HEK293 (cell line): ENCODE measurements around the gene C4orf36.
A peak's percentile ranks its signal among the peaks of the same experiment; 100 is the strongest.

Experiments used
- CTCF ChIA-PET: fragments of 350-600 bp; formaldehyde crosslinking; extraction: SDS; loops from one replicate; lab custom pipeline; 2021; ENCODE audit warnings: antibody characterized with exemption; lab: Yijun Ruan, JAX
- POLR2A ChIA-PET: fragments of 300-600 bp; formaldehyde crosslinking; extraction: SDS; loops from one replicate; lab custom pipeline; 2020; ENCODE audit warnings: antibody characterized with exemption, inconsistent platforms; lab: Yijun Ruan, JAX
- H3K27ac ChIP-seq: fragments of 200-500 bp; sonication (Bioruptor generic); 2 replicates; pipeline ENCODE4 v1.5.1; 2014; ENCODE audit warnings: low read depth, low read length, control low read depth, inconsistent platforms; ENCODE audit errors: extremely low read depth
- H3K36me3 ChIP-seq, 2 experiments: fragments of 200-500 bp in 1 of 2; sonication (Bioruptor generic) in 1 of 2; 1 replicate in 1 of 2; 2 replicates in 1 of 2; pipeline ENCODE4 v1.5.1; 2014 to 2017; ENCODE audit warnings: inconsistent platforms in 2 of 2, low read length in 2 of 2; ENCODE audit not compliant: control insufficient read depth in 2 of 2, insufficient read depth in 1 of 2
- H3K4me1 ChIP-seq: fragments of 200-500 bp; sonication (Bioruptor generic); 2 replicates; pipeline ENCODE4 v1.5.1; 2014; ENCODE audit warnings: mild to moderate bottlenecking, low read length, inconsistent platforms; ENCODE audit not compliant: control insufficient read depth, insufficient read depth
- H3K4me3 ChIP-seq: 2 replicates; pipeline ENCODE4 v1.5.1; 2011; ENCODE audit warnings: low read depth, mild to moderate bottlenecking, control low read depth, low read length, moderate library complexity
- H3K9me3 ChIP-seq: fragments of 200-500 bp; sonication (Bioruptor generic); 2 replicates; pipeline ENCODE4 v1.5.1; 2014; ENCODE audit warnings: low read depth, low read length, inconsistent platforms; ENCODE audit not compliant: control insufficient read depth, insufficient read depth
- GLIS1 ChIP-seq: fragments of 450-650 bp; formaldehyde crosslinking; IDR thresholded peaks from 2 replicates; pipeline ENCODE4 v1.5.1; 2016; ENCODE audit warnings: missing biosample characterization, missing genetic modification characterization
- KLF7 ChIP-seq: fragments of 450-650 bp; formaldehyde crosslinking; IDR thresholded peaks from 2 replicates; pipeline ENCODE4 v1.5.1; 2016; ENCODE audit warnings: missing biosample characterization, missing genetic modification characterization, borderline replicate concordance
- KLF9 ChIP-seq: fragments of 450-650 bp; formaldehyde crosslinking; IDR thresholded peaks from 2 replicates; pipeline ENCODE4 v1.5.1; 2016; ENCODE audit warnings: missing biosample characterization, missing genetic modification characterization, low read depth
- MZF1 ChIP-seq: fragments of 450-650 bp; formaldehyde crosslinking; IDR thresholded peaks from 2 replicates; pipeline ENCODE4 v1.5.1; 2017; ENCODE audit warnings: missing biosample characterization, missing genetic modification characterization, borderline replicate concordance
- REPIN1 ChIP-seq: fragments of 450-650 bp; formaldehyde crosslinking; IDR thresholded peaks from 2 replicates; pipeline ENCODE4 v1.5.1; 2017; ENCODE audit warnings: missing biosample characterization, missing genetic modification characterization, low read depth
- SP3 ChIP-seq: fragments of 450-650 bp; formaldehyde crosslinking; IDR thresholded peaks from 2 replicates; pipeline ENCODE4 v1.5.1; 2016; ENCODE audit warnings: missing biosample characterization, missing genetic modification characterization
- ZBTB48 ChIP-seq: fragments of 450-650 bp; formaldehyde crosslinking; IDR thresholded peaks from 2 replicates; pipeline ENCODE4 v1.5.1; 2016; ENCODE audit warnings: missing biosample characterization, missing genetic modification characterization
- ZFHX2 ChIP-seq: fragments of 450-650 bp; formaldehyde crosslinking; conservative IDR thresholded peaks from 2 replicates; pipeline ENCODE4 v1.5.1; 2016; ENCODE audit warnings: missing biosample characterization, missing genetic modification characterization
- ZIC2 ChIP-seq: fragments of 450-650 bp; formaldehyde crosslinking; IDR thresholded peaks from 2 replicates; pipeline ENCODE4 v1.5.1; 2016; ENCODE audit warnings: missing biosample characterization, missing genetic modification characterization
- ZNF24 ChIP-seq: fragments of 450-650 bp; formaldehyde crosslinking; IDR thresholded peaks from 2 replicates; pipeline ENCODE4 v1.5.1; 2016; ENCODE audit warnings: missing biosample characterization, missing genetic modification characterization
- ZNF280C ChIP-seq: fragments of 450-650 bp; formaldehyde crosslinking; IDR thresholded peaks from 2 replicates; pipeline ENCODE4 v1.5.1; 2016; ENCODE audit warnings: missing biosample characterization, missing genetic modification characterization
- ZNF335 ChIP-seq: fragments of 450-650 bp; formaldehyde crosslinking; conservative IDR thresholded peaks from 2 replicates; pipeline ENCODE4 v1.5.1; 2016; ENCODE audit warnings: missing biosample characterization, missing genetic modification characterization
- ZNF341 ChIP-seq: fragments of 450-650 bp; formaldehyde crosslinking; IDR thresholded peaks from 2 replicates; pipeline ENCODE4; 2016; ENCODE audit warnings: low read depth, missing biosample characterization, missing genetic modification characterization
- ZNF394 ChIP-seq: fragments of 450-650 bp; formaldehyde crosslinking; IDR thresholded peaks from 2 replicates; pipeline ENCODE4 v1.5.1; 2016; ENCODE audit warnings: missing biosample characterization, missing genetic modification characterization, mild to moderate bottlenecking, moderate library complexity, borderline replicate concordance
- ZNF48 ChIP-seq: fragments of 450-650 bp; formaldehyde crosslinking; IDR thresholded peaks from 2 replicates; pipeline ENCODE4 v1.5.1; 2016; ENCODE audit warnings: missing biosample characterization, missing genetic modification characterization
- ZNF544 ChIP-seq: fragments of 450-650 bp; formaldehyde crosslinking; IDR thresholded peaks from 2 replicates; pipeline ENCODE4 v1.5.0; 2017; ENCODE audit warnings: missing biosample characterization, missing genetic modification characterization
- ZNF549 ChIP-seq: fragments of 450-650 bp; IDR thresholded peaks from 2 replicates; pipeline ENCODE4 v1.5.1; 2018; ENCODE audit warnings: missing biosample characterization, missing genetic modification characterization, mild to moderate bottlenecking, inconsistent platforms, moderate library complexity
- ZNF561 ChIP-seq: fragments of 450-650 bp; IDR thresholded peaks from 2 replicates; pipeline ENCODE4 v1.5.1; 2018; ENCODE audit warnings: missing biosample characterization, missing genetic modification characterization, borderline replicate concordance
- ZNF624 ChIP-seq: fragments of 450-650 bp; formaldehyde crosslinking; IDR thresholded peaks from 2 replicates; pipeline ENCODE4 v1.5.1; 2017; ENCODE audit warnings: missing biosample characterization, missing genetic modification characterization
- ZNF677 ChIP-seq: fragments of 450-650 bp; IDR thresholded peaks from 2 replicates; pipeline ENCODE4 v1.5.0; 2018; ENCODE audit warnings: missing biosample characterization, mild to moderate bottlenecking, missing genetic modification characterization, moderate library complexity
- ZNF707 ChIP-seq: fragments of 450-650 bp; formaldehyde crosslinking; IDR thresholded peaks from 2 replicates; pipeline ENCODE4 v1.5.1; 2016; ENCODE audit warnings: missing biosample characterization, missing genetic modification characterization
- ZSCAN23 ChIP-seq: fragments of 450-650 bp; formaldehyde crosslinking; IDR thresholded peaks from 2 replicates; pipeline ENCODE4 v1.5.1; 2016; ENCODE audit warnings: missing biosample characterization, missing genetic modification characterization
- ZXDB ChIP-seq: fragments of 450-650 bp; formaldehyde crosslinking; IDR thresholded peaks from 2 replicates; pipeline ENCODE4 v1.5.1; 2016; ENCODE audit warnings: missing biosample characterization, missing genetic modification characterization
- TF ChIP-seq, protein P1 (sequence below): fragments of 450-650 bp; formaldehyde crosslinking; IDR thresholded peaks from 2 replicates; pipeline ENCODE4 v1.5.1; 2016; ENCODE audit warnings: missing biosample characterization, missing genetic modification characterization
- TF ChIP-seq, protein P2 (sequence below): fragments of 450-650 bp; formaldehyde crosslinking; conservative IDR thresholded peaks from 2 replicates; pipeline ENCODE4 v1.5.1; 2016; ENCODE audit warnings: low read depth, missing biosample characterization, missing genetic modification characterization

The C4orf36 gene

DNA sequence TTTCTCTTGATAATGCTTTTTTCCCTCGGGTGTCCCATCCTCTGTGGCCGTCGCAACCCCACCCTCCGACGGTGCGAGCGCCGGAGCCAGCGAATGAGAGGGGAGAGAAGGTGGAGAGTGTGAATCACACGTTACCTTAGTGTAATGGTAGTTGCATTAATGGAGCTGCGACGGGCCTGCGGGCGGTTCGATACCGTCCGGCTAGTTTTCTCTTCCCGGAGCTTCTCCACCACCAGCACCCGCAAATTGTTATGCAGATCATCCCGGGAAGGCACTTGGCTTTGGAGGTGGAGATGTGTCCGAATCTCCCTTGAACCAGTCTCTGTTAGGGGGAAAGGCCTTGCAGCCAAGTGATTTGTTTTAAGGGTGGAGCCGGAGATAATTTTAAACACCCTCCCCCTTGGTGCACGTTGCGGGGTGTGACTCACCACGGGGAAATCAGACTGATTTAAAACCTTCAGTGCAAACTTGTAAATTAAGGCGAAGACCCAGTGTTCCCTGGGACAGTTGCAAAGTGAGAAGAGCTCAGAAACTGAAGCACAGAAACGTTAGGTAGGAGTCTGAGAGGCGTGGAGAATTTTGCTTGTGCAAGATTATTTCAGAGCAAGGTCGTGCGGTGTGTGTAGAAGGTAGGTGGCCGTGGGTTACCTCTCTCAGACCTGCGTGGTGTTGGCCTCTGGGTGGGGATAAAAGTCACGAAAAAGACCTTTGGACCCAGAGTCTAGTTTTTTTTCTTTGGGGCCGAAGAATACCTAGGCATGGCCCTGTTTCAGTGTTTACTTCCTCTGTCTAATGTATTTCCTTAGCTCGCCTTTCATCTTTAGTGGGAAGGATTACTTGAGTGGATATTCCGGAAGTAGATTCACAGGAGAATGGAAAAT is 43.9 kb upstream of the C4orf36 start (continued):
- no peak for TF ChIP-seq ZNF280C (tag by site-specific recombination)
- peak; percentile 3; the same call in 1 of the 2 replicates for TF ChIP-seq ZNF24 (tag by site-specific recombination)
- TF ChIP-seq ZNF394, result peak; percentile 69; the same call in 1 of the 2 replicates
- TF ChIP-seq ZFHX2, result 0 out of 2 replicates have a peak, but pooled peaks have one; percentile 32
- peak; percentile 40; the same call in 1 of the 2 replicates for TF ChIP-seq KLF9
- TF ChIP-seq MZF1, result 0 out of 2 replicates have a peak, but pooled peaks have one; percentile 23
- TF ChIP-seq KLF7, result no peak
- TF ChIP-seq, protein P1, sequence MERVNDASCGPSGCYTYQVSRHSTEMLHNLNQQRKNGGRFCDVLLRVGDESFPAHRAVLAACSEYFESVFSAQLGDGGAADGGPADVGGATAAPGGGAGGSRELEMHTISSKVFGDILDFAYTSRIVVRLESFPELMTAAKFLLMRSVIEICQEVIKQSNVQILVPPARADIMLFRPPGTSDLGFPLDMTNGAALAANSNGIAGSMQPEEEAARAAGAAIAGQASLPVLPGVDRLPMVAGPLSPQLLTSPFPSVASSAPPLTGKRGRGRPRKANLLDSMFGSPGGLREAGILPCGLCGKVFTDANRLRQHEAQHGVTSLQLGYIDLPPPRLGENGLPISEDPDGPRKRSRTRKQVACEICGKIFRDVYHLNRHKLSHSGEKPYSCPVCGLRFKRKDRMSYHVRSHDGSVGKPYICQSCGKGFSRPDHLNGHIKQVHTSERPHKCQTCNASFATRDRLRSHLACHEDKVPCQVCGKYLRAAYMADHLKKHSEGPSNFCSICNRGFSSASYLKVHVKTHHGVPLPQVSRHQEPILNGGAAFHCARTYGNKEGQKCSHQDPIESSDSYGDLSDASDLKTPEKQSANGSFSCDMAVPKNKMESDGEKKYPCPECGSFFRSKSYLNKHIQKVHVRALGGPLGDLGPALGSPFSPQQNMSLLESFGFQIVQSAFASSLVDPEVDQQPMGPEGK (tag by site-specific recombination), result peak; percentile 48; the same call in 1 of the 2 replicates
- 0 out of 2 replicates have a peak, but pooled peaks have one; percentile 36 for TF ChIP-seq ZIC2 (tag by site-specific recombination)
- peak; percentile 56 for TF ChIP-seq SP3
- TF ChIP-seq ZNF624 (tag by site-specific recombination), result no peak
- TF ChIP-seq, all 188 proteins: peak for 38

DNA sequence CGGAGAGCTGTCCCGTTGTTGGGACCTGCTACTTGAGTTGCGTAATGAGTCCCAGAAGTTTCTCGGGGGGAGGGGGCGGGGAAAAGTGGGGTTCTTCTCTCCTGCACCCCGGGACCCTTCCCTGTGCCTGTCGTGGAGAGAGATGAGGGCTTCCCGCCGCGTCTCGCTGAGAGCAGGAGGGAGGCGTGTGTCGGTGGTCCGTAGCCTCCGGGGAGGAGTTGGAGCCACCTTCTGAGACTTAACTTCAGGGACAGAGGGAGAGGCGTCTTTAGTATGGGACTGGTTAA is 43.3 kb upstream of the C4orf36 start:
- Histone ChIP-seq H3K4me3 (peak overlapping the region; percentile 67), H3K4me1 (peaks cover 4% of the 10 kb centered on the region; the same call in 1 of the 2 replicates), H3K27ac (peak overlapping the region; percentile 88), H3K9me3 (no peaks in the 10 kb centered on the region), H3K36me3 (no peaks in the 10 kb centered on the region)
- ChIA-PET CTCF (interaction anchor here (0.6 to 2.4 kb wide), 5 partner anchors 12 to 252 kb away, joined by 3 to 18 read pairs (median 4); no protein-coding TSS in a partner anchor), POLR2A (interaction anchor here (0.6 to 3.7 kb wide), 9 partner anchors 9 to 440 kb away, joined by 3 to 69 read pairs (median 7); no protein-coding TSS in a partner anchor)
- TF ChIP-seq ZNF48 (no peak), ZBTB48 (tag by site-specific recombination) (no peak), ZNF561 (tag by site-specific recombination) (no peak), ZNF544 (tag by site-specific recombination) (no peak), ZNF394 (no peak), ZNF335 (tag by site-specific recombination) (peak; percentile 44; the same call in 1 of the 2 replicates), REPIN1 (tag by site-specific recombination) (no peak), ZNF341 (tag by site-specific recombination) (0 out of 2 replicates have a peak, but pooled peaks have one; percentile 22), ZNF677 (tag by site-specific recombination) (no peak), ZSCAN23 (tag by site-specific recombination) (no peak), ZNF707 (tag by site-specific recombination) (no peak), ZNF549 (tag by site-specific recombination) (no peak), GLIS1 (tag by site-specific recombination) (no peak), ZXDB (tag by site-specific recombination) (no peak)
- TF ChIP-seq, protein P2, sequence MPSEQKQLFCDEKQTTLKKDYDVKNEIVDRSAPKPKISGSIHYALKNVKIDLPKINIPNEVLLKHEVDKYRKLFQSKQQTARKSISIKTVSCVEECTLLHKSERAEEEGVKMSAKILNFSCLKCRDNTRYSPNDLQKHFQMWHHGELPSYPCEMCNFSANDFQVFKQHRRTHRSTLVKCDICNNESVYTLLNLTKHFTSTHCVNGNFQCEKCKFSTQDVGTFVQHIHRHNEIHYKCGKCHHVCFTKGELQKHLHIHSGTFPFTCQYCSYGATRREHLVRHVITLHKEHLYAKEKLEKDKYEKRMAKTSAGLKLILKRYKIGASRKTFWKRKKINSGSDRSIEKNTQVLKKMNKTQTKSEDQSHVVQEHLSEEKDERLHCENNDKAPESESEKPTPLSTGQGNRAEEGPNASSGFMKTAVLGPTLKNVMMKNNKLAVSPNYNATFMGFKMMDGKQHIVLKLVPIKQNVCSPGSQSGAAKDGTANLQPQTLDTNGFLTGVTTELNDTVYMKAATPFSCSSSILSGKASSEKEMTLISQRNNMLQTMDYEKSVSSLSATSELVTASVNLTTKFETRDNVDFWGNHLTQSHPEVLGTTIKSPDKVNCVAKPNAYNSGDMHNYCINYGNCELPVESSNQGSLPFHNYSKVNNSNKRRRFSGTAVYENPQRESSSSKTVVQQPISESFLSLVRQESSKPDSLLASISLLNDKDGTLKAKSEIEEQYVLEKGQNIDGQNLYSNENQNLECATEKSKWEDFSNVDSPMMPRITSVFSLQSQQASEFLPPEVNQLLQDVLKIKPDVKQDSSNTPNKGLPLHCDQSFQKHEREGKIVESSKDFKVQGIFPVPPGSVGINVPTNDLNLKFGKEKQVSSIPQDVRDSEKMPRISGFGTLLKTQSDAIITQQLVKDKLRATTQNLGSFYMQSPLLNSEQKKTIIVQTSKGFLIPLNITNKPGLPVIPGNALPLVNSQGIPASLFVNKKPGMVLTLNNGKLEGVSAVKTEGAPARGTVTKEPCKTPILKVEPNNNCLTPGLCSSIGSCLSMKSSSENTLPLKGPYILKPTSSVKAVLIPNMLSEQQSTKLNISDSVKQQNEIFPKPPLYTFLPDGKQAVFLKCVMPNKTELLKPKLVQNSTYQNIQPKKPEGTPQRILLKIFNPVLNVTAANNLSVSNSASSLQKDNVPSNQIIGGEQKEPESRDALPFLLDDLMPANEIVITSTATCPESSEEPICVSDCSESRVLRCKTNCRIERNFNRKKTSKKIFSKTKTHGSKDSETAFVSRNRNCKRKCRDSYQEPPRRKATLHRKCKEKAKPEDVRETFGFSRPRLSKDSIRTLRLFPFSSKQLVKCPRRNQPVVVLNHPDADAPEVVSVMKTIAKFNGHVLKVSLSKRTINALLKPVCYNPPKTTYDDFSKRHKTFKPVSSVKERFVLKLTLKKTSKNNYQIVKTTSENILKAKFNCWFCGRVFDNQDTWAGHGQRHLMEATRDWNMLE (tag by site-specific recombination), result no peak
